MM.1S (cell line): ENCODE data around the gene EFCAB14.
"Not testable (repeated sequence)": the region's sequence is repeated elsewhere in the genome, so short reads cannot be mapped to it uniquely, and the experiment has no call there.

ENCODE experiments used
- DNase-seq: peaks from one replicate; pipeline ENCODE4 v3.0.0-alpha.2; 2015
- H2AFZ ChIP-seq: fragments of 300-600 bp; sonication (generic); 2 replicates; pipeline ENCODE4 v1.6.0; 2016; ENCODE audit warnings: antibody characterized with exemption, low read length
- H3F3A ChIP-seq: fragments of 300-600 bp; sonication (generic); 2 replicates; pipeline ENCODE4 v1.6.1; 2016; ENCODE audit warnings: mild to moderate bottlenecking, antibody characterized with exemption, low read length, moderate library complexity, mixed read lengths; ENCODE audit not compliant: insufficient read depth
- H3K27ac ChIP-seq: fragments of 300-600 bp; sonication (generic); 2 replicates; pipeline ENCODE4 v1.5.1; 2016; ENCODE audit warnings: mild to moderate bottlenecking, low read length
- H3K27me3 ChIP-seq: fragments of 300-600 bp; sonication (generic); replicated peaks from 2 replicates; pipeline ENCODE4 v1.6.0; 2016; ENCODE audit warnings: low read length; ENCODE audit not compliant: insufficient read depth
- H3K36me3 ChIP-seq: fragments of 300-600 bp; sonication (generic); replicated peaks from 2 replicates; pipeline ENCODE4 v1.6.1; 2016; ENCODE audit warnings: mild to moderate bottlenecking, low read length, mixed read lengths; ENCODE audit not compliant: insufficient read depth
- H3K4me1 ChIP-seq: fragments of 300-600 bp; sonication (generic); 2 replicates; pipeline ENCODE4 v1.6.1; 2016; ENCODE audit warnings: low read length, mixed read lengths
- H3K4me2 ChIP-seq: fragments of 300-600 bp; sonication (generic); 2 replicates; pipeline ENCODE4 v1.6.0; 2016; ENCODE audit warnings: low read depth, low read length
- H3K4me3 ChIP-seq: fragments of 300-600 bp; sonication (generic); 2 replicates; pipeline ENCODE4 v1.5.1; 2016; ENCODE audit warnings: low read length, mixed read lengths
- H3K79me2 ChIP-seq: fragments of 300-600 bp; sonication (generic); 2 replicates; pipeline ENCODE4 v1.6.1; 2016; ENCODE audit warnings: mixed run types, low read length, mixed read lengths
- H3K9ac ChIP-seq: fragments of 300-600 bp; sonication (generic); 2 replicates; pipeline ENCODE4 v1.6.1; 2016; ENCODE audit warnings: low read length, mixed read lengths
- H3K9me2 ChIP-seq: fragments of 300-600 bp; sonication (generic); replicated peaks from 2 replicates; pipeline ENCODE4 v1.6.1; 2016; ENCODE audit warnings: mild to moderate bottlenecking, low read length, mixed read lengths; ENCODE audit not compliant: insufficient read depth
- H3K9me3 ChIP-seq: fragments of 300-600 bp; sonication (generic); replicated peaks from 2 replicates; pipeline ENCODE4 v1.6.1; 2016; ENCODE audit warnings: mild to moderate bottlenecking, low read length, mixed read lengths; ENCODE audit not compliant: insufficient read depth
- H4K20me1 ChIP-seq: fragments of 300-600 bp; sonication (generic); 2 replicates; pipeline ENCODE4 v1.6.1; 2016; ENCODE audit warnings: mild to moderate bottlenecking, low read length, moderate library complexity, mixed read lengths; ENCODE audit not compliant: insufficient read depth
- CTCF ChIP-seq: fragments of 300-600 bp; sonication (generic); IDR thresholded peaks from 2 replicates; pipeline ENCODE4 v1.5.1; 2016; ENCODE audit warnings: antibody characterized with exemption, low read length, mixed read lengths
- EZH2 ChIP-seq: fragments of 300-600 bp; sonication (generic); optimal IDR thresholded peaks from 2 replicates; pipeline ENCODE3; 2017; ENCODE audit warnings: low read depth, mild to moderate bottlenecking, antibody characterized with exemption, low read length, mixed read lengths
- EZH2phosphoT487 ChIP-seq: fragments of 300-600 bp; sonication (generic); IDR thresholded peaks from 2 replicates; pipeline ENCODE4 v1.6.1; 2018; ENCODE audit warnings: antibody characterized with exemption, low read length

Gene EFCAB14

GRCh38 chr1:46699666-46700065 lies 19.2 kb downstream of the EFCAB14 start:
- no peak overlapping the region for H3K9ac ChIP-seq
- H4K20me1 ChIP-seq = 0 out of 2 replicates have a peak, but pooled peaks cover 2% of the 10 kb centered on the region
- no peak for TF ChIP-seq EZH2
- no peak for TF ChIP-seq EZH2phosphoT487
- no peak for TF ChIP-seq CTCF
- no peak overlapping the region for H3K4me2 ChIP-seq
- H3K36me3 ChIP-seq = peaks cover 11% of the 10 kb centered on the region
- no peak for DNase-seq
- H3K4me3 ChIP-seq = no peak overlapping the region
- H2AFZ ChIP-seq = no peak overlapping the region
- H3K9me2 ChIP-seq = no peaks in the 10 kb centered on the region
- H3K27me3 ChIP-seq = no peaks in the 10 kb centered on the region
- H3F3A ChIP-seq = no peaks in the 10 kb centered on the region
- peaks cover 25% of the 10 kb centered on the region for H3K79me2 ChIP-seq
- no peaks in the 10 kb centered on the region for H3K9me3 ChIP-seq
- no peak overlapping the region for H3K27ac ChIP-seq
- H3K4me1 ChIP-seq = no peaks in the 10 kb centered on the region

GRCh38 chr1:46697053-46697452 lies 21.9 kb downstream of the EFCAB14 start:
- no peaks in the 10 kb centered on the region for H3K9me3 ChIP-seq
- no peak overlapping the region for H3K27ac ChIP-seq
- no peak overlapping the region for H2AFZ ChIP-seq
- H3K4me1 ChIP-seq = no peaks in the 10 kb centered on the region
- H3F3A ChIP-seq = no peaks in the 10 kb centered on the region
- H3K27me3 ChIP-seq = no peaks in the 10 kb centered on the region
- TF ChIP-seq EZH2 (no peak), CTCF (no peak), EZH2phosphoT487 (no peak)
- H3K4me2 ChIP-seq = no peak overlapping the region
- no peaks in the 10 kb centered on the region for H4K20me1 ChIP-seq
- DNase-seq = no peak
- no peak overlapping the region for H3K9ac ChIP-seq
- H3K36me3 ChIP-seq = peaks cover 8% of the 10 kb centered on the region
- H3K79me2 ChIP-seq = peaks cover 23% of the 10 kb centered on the region
- no peak overlapping the region for H3K4me3 ChIP-seq
- no peaks in the 10 kb centered on the region for H3K9me2 ChIP-seq

- H3K9me2 ChIP-seq, H4K20me1 ChIP-seq, H3K27me3 ChIP-seq, H3K27ac ChIP-seq, H3K9ac ChIP-seq, H3K36me3 ChIP-seq, H2AFZ ChIP-seq, H3K4me3 ChIP-seq, H3K9me3 ChIP-seq, H3K4me2 ChIP-seq, DNase-seq: not testable (repeated sequence)
- Histone ChIP-seq H3K79me2 (peaks cover 19% of the 10 kb centered on the region), H3K4me1 (peaks cover 22% of the 10 kb centered on the region), H3F3A (peaks cover 11% of the 10 kb centered on the region)
These were observed 24.2 kb downstream of the EFCAB14 start for GRCh38 chr1:46694676-46695075.

GRCh38 chr1:46692811-46693770 lies 25.8 kb downstream of the EFCAB14 start:
- H3F3A ChIP-seq = peaks cover 19% of the 10 kb centered on the region
- no peaks in the 10 kb centered on the region for H3K9me2 ChIP-seq
- H4K20me1 ChIP-seq = no peaks in the 10 kb centered on the region
- H2AFZ ChIP-seq = no peak overlapping the region
- no peak overlapping the region for H3K27ac ChIP-seq
- H3K9me3 ChIP-seq = no peaks in the 10 kb centered on the region
- H3K36me3 ChIP-seq = peaks cover 13% of the 10 kb centered on the region
- H3K9ac ChIP-seq = no peak overlapping the region
- H3K27me3 ChIP-seq = no peaks in the 10 kb centered on the region
- peaks cover 10% of the 10 kb centered on the region; the same call in 1 of the 2 replicates for H3K79me2 ChIP-seq
- DNase-seq = no peak
- TF ChIP-seq CTCF = no peak
- no peak for TF ChIP-seq EZH2phosphoT487
- TF ChIP-seq EZH2 = no peak
- H3K4me1 ChIP-seq = peaks cover 34% of the 10 kb centered on the region
- no peak overlapping the region for H3K4me3 ChIP-seq
- no peak overlapping the region for H3K4me2 ChIP-seq
